Osteoblast (primary cell): Measurements from ENCODE around the gene KRTCAP2. TPM values are rescaled to one million over a fixed set of nuclear protein-coding genes. Genes with fewer than 3 reads are reported as not detected.

Experiments
- DNase-seq: peaks from one replicate; pipeline ENCODE4 v3.0.0; 2011; ENCODE audit warnings: low spot score, mixed read lengths; ENCODE audit not compliant: insufficient read length; ENCODE audit errors: missing footprints
- H2AFZ ChIP-seq: 2 replicates; pipeline ENCODE4 v1.6.0; 2011; ENCODE audit warnings: mild to moderate bottlenecking, low read length
- H3K27ac ChIP-seq: 2 replicates; pipeline ENCODE4 v1.5.1; 2011; ENCODE audit warnings: mild to moderate bottlenecking, low read depth, low read length, moderate library complexity
- H3K27me3 ChIP-seq: 2 replicates; pipeline ENCODE4 v1.6.0; 2012; ENCODE audit warnings: mild to moderate bottlenecking, control low read depth, inconsistent platforms, low read length, moderate library complexity; ENCODE audit not compliant: insufficient read depth
- H3K36me3 ChIP-seq: 2 replicates; pipeline ENCODE4 v1.5.1; 2011; ENCODE audit warnings: mild to moderate bottlenecking, low read length, control low read depth, moderate library complexity; ENCODE audit not compliant: insufficient read depth
- H3K4me1 ChIP-seq: 2 replicates; pipeline ENCODE4 v1.5.1; 2011; ENCODE audit warnings: mild to moderate bottlenecking, low read length, control low read depth, moderate library complexity; ENCODE audit not compliant: insufficient read depth
- H3K4me2 ChIP-seq: 2 replicates; pipeline ENCODE4 v1.6.0; 2011; ENCODE audit warnings: mild to moderate bottlenecking, low read length; ENCODE audit not compliant: insufficient read depth
- H3K4me3 ChIP-seq: fragments of 200-600 bp; sonication (generic); 3 replicates; pipeline ENCODE4 v1.5.1; 2012; ENCODE audit warnings: mild to moderate bottlenecking, low read length, inconsistent platforms; ENCODE audit not compliant: insufficient read depth
- H3K79me2 ChIP-seq: 2 replicates; pipeline ENCODE4 v1.6.0; 2012; ENCODE audit warnings: mild to moderate bottlenecking, low read length, control low read depth, inconsistent platforms; ENCODE audit not compliant: insufficient read depth
- H3K9me3 ChIP-seq: 2 replicates; pipeline ENCODE4 v1.5.1; 2011; ENCODE audit warnings: low read depth, low read length, control low read depth
- H4K20me1 ChIP-seq: 2 replicates; pipeline ENCODE4 v1.6.0; 2012; ENCODE audit warnings: mild to moderate bottlenecking, low read length, control low read depth; ENCODE audit not compliant: insufficient read depth
- CTCF ChIP-seq: IDR thresholded peaks from 2 replicates; pipeline ENCODE4 v1.5.1; 2011; ENCODE audit warnings: mild to moderate bottlenecking, low read depth, low read length, moderate library complexity; ENCODE audit errors: extremely low read depth
- total RNA-seq: library from RNA; depleted of rRNA; stranded (reverse); fragments of >200 nt; gene quantifications from 2 replicates; pipeline ENCODE4 v1.2.3, GENCODE V29; 2012

Gene KRTCAP2
- total RNA-seq, 1 donor: 117 TPM

GRCh38 chr1:155181371-155182051 lies 8.4 kb upstream of the KRTCAP2 start:
- H3K9me3 ChIP-seq: no peaks in the 10 kb centered on the region
- peak; percentile 60 for DNase-seq
- H4K20me1 ChIP-seq: no peaks in the 10 kb centered on the region
- H3K36me3 ChIP-seq: no peaks in the 10 kb centered on the region
- H2AFZ ChIP-seq: no peak overlapping the region
- no peak overlapping the region for H3K4me2 ChIP-seq
- no peaks in the 10 kb centered on the region for H3K4me1 ChIP-seq
- H3K27me3 ChIP-seq: no peaks in the 10 kb centered on the region
- H3K4me3 ChIP-seq: no peak overlapping the region
- no peak overlapping the region for H3K27ac ChIP-seq
- no peaks in the 10 kb centered on the region for H3K79me2 ChIP-seq
- no peak for TF ChIP-seq CTCF

GRCh38 chr1:155179112-155180031 lies 6.3 kb upstream of the KRTCAP2 start:
- no peak overlapping the region for H2AFZ ChIP-seq

GRCh38 chr1:155178441-155179111 lies 5.5 kb upstream of the KRTCAP2 start:
- Histone ChIP-seq H2AFZ (no peak overlapping the region), H3K4me3 (no peak overlapping the region), H3K9me3 (no peaks in the 10 kb centered on the region), H4K20me1 (no peaks in the 10 kb centered on the region), H3K79me2 (no peaks in the 10 kb centered on the region), H3K27me3 (no peaks in the 10 kb centered on the region), H3K4me1 (peaks cover 6% of the 10 kb centered on the region), H3K27ac (no peak overlapping the region), H3K4me2 (no peak overlapping the region), H3K36me3 (no peaks in the 10 kb centered on the region)
- no peak for TF ChIP-seq CTCF
- DNase-seq: peak; percentile 82

More at GRCh38 chr1:155179112-155180031, 6.3 kb upstream of the KRTCAP2 start:
- Histone ChIP-seq H4K20me1 (no peaks in the 10 kb centered on the region), H3K36me3 (no peaks in the 10 kb centered on the region), H3K9me3 (no peaks in the 10 kb centered on the region), H3K79me2 (no peaks in the 10 kb centered on the region), H3K4me3 (no peak overlapping the region), H3K4me2 (no peak overlapping the region), H3K27me3 (no peaks in the 10 kb centered on the region), H3K27ac (no peak overlapping the region), H3K4me1 (no peaks in the 10 kb centered on the region)
- peak; percentile 81 for DNase-seq
- no peak for TF ChIP-seq CTCF

- H3K27ac ChIP-seq: no peak overlapping the region
- H2AFZ ChIP-seq: no peak overlapping the region
- H4K20me1 ChIP-seq: no peaks in the 10 kb centered on the region
- H3K9me3 ChIP-seq: no peaks in the 10 kb centered on the region
- no peaks in the 10 kb centered on the region for H3K27me3 ChIP-seq
- TF ChIP-seq CTCF: no peak
- H3K36me3 ChIP-seq: no peaks in the 10 kb centered on the region
- peaks cover 2% of the 10 kb centered on the region for H3K79me2 ChIP-seq
- H3K4me2 ChIP-seq: no peak overlapping the region
- H3K4me3 ChIP-seq: no peak overlapping the region
- H3K4me1 ChIP-seq: peaks cover 9% of the 10 kb centered on the region
- peak; percentile 75 for DNase-seq
Observed at GRCh38 chr1:155177918-155178281, 4.8 kb upstream of the KRTCAP2 start.
